ENCODE data around the gene SLC16A11. TPM values are rescaled to one million over a fixed set of nuclear protein-coding genes. Genes with fewer than 3 reads are reported as not detected.

The SLC16A11 gene
- total RNA-seq, 1 donor from 2014 or later, result 0.38 TPM

GRCh38 chr17:7035591-7036368 lies 8.1 kb downstream of the SLC16A11 start, which contains the start of gene SLC16A13:
TSS of gene SLC16A13 (plus strand) at chr17:7036015. CDS start at chr17:7036383, 368 bp downstream.
- peaks cover 34% of the 10 kb centered on the region for H3K4me1 ChIP-seq
- H3K36me3 ChIP-seq, result no peaks in the 10 kb centered on the region
- no peaks in the 10 kb centered on the region for H3K27me3 ChIP-seq (ENCODE audit: low read depth)
- intact Hi-C loops (cut with micrococcal nuclease), result no loop called here
- H3K4me3 ChIP-seq, result peak within 1 kb of the TSS; percentile 72
- no peaks in the 10 kb centered on the region for H3K9me3 ChIP-seq (replicated peaks)
- DNase-seq, result peak; percentile 94
- peak within 1 kb of the TSS; percentile 92 for H3K27ac ChIP-seq (replicated peaks)
- TF ChIP-seq CTCF (IDR thresholded peaks at IDR 0.05; ENCODE audit: borderline replicate concordance), result no peak

- intact Hi-C loops (cut with micrococcal nuclease), result no loop called here
- Histone ChIP-seq H3K36me3 (no peaks in the 10 kb centered on the region), H3K27me3 (ENCODE audit: low read depth) (no peaks in the 10 kb centered on the region), H3K4me3 (peak overlapping the region; percentile 72), H3K9me3 (replicated peaks) (no peaks in the 10 kb centered on the region), H3K27ac (replicated peaks) (peak overlapping the region; percentile 92), H3K4me1 (peaks cover 38% of the 10 kb centered on the region)
- TF ChIP-seq CTCF (IDR thresholded peaks at IDR 0.05; ENCODE audit: borderline replicate concordance), result no peak
- no peak for DNase-seq
Observed at GRCh38 chr17:7034955-7035590, 8.8 kb downstream of the SLC16A11 start.

GRCh38 chr17:7029659-7030058 lies 14.2 kb downstream of the SLC16A11 start:
- peak overlapping the region; percentile 82 for H3K27ac ChIP-seq (replicated peaks)
- TF ChIP-seq CTCF (IDR thresholded peaks at IDR 0.05; ENCODE audit: borderline replicate concordance), result no peak
- intact Hi-C loops (cut with micrococcal nuclease), result no loop called here
- H3K36me3 ChIP-seq, result peaks cover 4% of the 10 kb centered on the region
- no peaks in the 10 kb centered on the region for H3K9me3 ChIP-seq (replicated peaks)
- H3K4me3 ChIP-seq, result no peak overlapping the region
- DNase-seq, result no peak
- no peaks in the 10 kb centered on the region for H3K27me3 ChIP-seq (ENCODE audit: low read depth)
- H3K4me1 ChIP-seq, result peaks cover 60% of the 10 kb centered on the region

- no peak for DNase-seq
- Histone ChIP-seq H3K27me3 (ENCODE audit: low read depth) (no peaks in the 10 kb centered on the region), H3K4me3 (no peak overlapping the region), H3K36me3 (peaks cover 4% of the 10 kb centered on the region), H3K27ac (replicated peaks) (peak overlapping the region; percentile 82), H3K9me3 (replicated peaks) (no peaks in the 10 kb centered on the region), H3K4me1 (peaks cover 62% of the 10 kb centered on the region)
- intact Hi-C loops (cut with micrococcal nuclease), result no loop called here
- no peak for TF ChIP-seq CTCF (IDR thresholded peaks at IDR 0.05; ENCODE audit: borderline replicate concordance)
Observed at GRCh38 chr17:7029096-7029495, 14.8 kb downstream of the SLC16A11 start.

- H3K4me3 ChIP-seq, result peak overlapping the region; percentile 68
- DNase-seq, result no peak
- intact Hi-C loops (cut with micrococcal nuclease), result no loop called here
- H3K36me3 ChIP-seq, result peaks cover 4% of the 10 kb centered on the region
- no peak for TF ChIP-seq CTCF (IDR thresholded peaks at IDR 0.05; ENCODE audit: borderline replicate concordance)
- peak overlapping the region; percentile 82 for H3K27ac ChIP-seq (replicated peaks)
- H3K27me3 ChIP-seq (ENCODE audit: low read depth), result peaks cover 17% of the 10 kb centered on the region
- H3K9me3 ChIP-seq (replicated peaks), result no peaks in the 10 kb centered on the region
- peaks cover 72% of the 10 kb centered on the region for H3K4me1 ChIP-seq
Observed at GRCh38 chr17:7027335-7027734, 16.6 kb downstream of the SLC16A11 start.

Data from left ventricle myocardium inferior (tissue), 1 donor.